Omental fat pad (tissue), 4 donors: ENCODE data around the gene CCDC106. TPM values are rescaled to one million over a fixed set of nuclear protein-coding genes. Genes with fewer than 3 reads are reported as not detected.

Source experiments
- ATAC-seq: fragments of 150-250 bp; one replicate; pipeline ENCODE4 v1.9.1; 2016; ENCODE audit warnings: mild to moderate bottlenecking, moderate library complexity; ENCODE audit not compliant: low FRiP score
- DNase-seq: peaks from one replicate; pipeline ENCODE4 v3.0.0-alpha.2; 2019; ENCODE audit warnings: low spot score
- total RNA-seq, 4 donors: library from RNA; depleted of rRNA; stranded (reverse); fragments of >200 nt; gene quantifications; one replicate each; pipeline ENCODE4 v1.1.0, GENCODE V29; 2016
- TF ChIP-seq, protein P1 (sequence below), 3 donors: fragments of 450-650 bp; IDR thresholded peaks; one replicate each; pipeline ENCODE4 v1.5.1; 2016 to 2017; ENCODE audit warnings: antibody characterized with exemption in 3 of 3, mild to moderate bottlenecking in 3 of 3, moderate library complexity in 2 of 3

The CCDC106 gene
- total RNA-seq, 4 donors from 2014 or later = 9.8 to 15.2 (median 11.0) TPM

DNA sequence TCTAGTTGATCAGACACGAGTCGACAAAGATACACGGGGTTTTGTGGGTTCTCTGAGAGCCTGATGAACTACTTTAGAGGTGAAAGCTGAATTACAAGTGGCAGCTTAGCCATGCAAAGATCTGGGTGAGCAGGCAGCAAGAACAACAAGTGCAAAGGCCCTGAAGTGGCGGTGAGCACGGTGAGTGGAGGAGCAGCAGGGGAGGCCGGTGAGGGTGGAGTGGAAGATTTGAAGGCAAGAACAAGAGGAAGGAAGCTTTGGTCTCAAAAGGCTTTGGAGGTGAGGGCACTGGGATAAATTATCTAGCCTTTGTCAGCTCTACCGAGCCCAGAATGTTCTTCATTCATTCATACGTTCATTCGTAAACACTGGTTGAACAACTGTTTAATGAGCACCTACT, 41.2 kb upstream of the CCDC106 start:
- ATAC-seq = no peak
- DNase-seq = no peak
- TF ChIP-seq, protein P1, sequence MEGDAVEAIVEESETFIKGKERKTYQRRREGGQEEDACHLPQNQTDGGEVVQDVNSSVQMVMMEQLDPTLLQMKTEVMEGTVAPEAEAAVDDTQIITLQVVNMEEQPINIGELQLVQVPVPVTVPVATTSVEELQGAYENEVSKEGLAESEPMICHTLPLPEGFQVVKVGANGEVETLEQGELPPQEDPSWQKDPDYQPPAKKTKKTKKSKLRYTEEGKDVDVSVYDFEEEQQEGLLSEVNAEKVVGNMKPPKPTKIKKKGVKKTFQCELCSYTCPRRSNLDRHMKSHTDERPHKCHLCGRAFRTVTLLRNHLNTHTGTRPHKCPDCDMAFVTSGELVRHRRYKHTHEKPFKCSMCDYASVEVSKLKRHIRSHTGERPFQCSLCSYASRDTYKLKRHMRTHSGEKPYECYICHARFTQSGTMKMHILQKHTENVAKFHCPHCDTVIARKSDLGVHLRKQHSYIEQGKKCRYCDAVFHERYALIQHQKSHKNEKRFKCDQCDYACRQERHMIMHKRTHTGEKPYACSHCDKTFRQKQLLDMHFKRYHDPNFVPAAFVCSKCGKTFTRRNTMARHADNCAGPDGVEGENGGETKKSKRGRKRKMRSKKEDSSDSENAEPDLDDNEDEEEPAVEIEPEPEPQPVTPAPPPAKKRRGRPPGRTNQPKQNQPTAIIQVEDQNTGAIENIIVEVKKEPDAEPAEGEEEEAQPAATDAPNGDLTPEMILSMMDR (IDR thresholded peaks at IDR 0.05) = no peak

DNA sequence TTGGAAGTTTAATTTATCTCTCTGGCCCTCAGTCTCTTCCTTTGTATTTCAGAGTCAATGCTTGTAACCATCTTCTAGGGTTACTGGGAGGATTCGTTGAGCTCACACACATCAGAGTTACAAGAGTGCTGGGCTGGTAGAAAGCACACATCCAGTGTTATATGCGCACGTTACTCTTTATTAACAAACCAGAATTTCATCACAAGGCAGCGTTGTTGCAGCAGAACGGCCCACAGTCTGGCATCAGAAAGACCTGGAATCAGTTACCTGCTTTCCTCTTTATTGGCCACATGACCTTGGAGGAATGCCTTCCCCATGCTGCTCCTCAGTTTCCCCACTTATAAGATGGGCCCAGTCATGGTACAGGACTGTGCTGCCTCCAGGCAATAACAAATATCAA, 38.7 kb upstream of the CCDC106 start:
- DNase-seq (no peak), ATAC-seq (no peak)
- TF ChIP-seq, protein P1 (IDR thresholded peaks at IDR 0.05) = no peak

DNA sequence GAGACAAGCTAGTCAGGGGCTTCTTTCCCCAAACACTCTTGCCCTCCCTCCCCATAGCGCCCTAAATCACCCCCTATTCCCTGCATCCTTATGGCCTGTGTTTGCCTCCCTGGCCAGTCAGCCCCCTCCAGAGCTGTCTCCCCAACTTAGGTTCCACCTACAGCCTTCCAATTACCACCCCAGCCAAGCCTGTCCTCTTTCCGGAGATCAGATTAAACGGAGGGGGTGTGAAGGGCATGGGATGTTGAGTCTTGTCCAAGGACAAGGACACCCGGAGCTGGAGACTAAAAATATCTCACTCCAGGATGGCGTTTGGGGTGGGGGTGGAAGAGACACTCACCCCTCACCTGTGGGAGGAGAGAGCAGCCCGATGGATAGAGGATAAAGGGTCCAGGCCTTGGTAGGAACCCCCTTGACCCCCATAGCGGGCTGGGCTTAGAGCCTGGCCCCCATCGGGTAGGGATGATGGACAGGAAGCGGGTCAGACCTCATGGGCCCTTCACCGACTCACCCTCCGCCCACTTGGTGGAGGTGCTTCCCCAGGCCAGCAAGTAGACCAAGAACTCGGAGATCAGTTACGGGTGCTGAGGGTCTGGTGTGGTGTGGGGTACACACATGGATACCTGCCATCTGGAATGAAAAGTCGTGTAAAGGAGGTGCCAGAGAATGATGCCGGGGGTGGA, 36.6 kb upstream of the CCDC106 start:
- ATAC-seq (no peak), DNase-seq (no peak)
- TF ChIP-seq, protein P1 (IDR thresholded peaks at IDR 0.05) = no peak

DNA sequence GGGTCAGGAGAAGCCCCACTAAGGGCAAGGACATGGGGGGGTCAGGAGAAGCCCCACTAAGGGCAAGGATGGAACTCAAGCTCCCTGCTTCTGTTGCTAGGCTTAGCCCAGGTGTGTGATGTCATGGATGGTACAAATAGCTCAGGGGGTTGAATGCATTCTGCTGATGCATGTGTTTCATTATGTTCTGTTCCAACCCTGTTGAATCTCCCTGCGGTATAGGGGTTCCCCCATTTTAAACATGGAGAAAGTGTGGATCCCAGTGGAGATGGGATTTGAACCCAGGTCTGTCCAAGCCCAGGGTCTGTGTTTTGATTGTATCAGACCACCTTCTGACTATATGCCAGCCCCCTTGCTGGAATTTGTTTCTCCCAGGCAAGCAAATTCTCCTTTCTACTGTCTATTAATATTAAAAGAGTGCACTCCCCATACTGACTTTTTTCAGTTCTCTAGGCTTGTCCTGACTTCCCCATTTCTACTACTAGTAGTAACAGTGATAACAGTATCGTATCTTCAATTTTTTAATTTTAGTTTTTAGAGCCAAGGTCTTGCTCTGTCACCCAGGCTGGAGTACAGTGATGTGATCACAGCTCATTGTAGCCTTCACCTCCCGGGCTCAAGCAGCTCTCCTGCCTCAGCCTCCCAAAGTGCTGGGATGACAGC, 35.9 kb upstream of the CCDC106 start:
- no peak for ATAC-seq
- no peak for DNase-seq
- TF ChIP-seq, protein P1 (IDR thresholded peaks at IDR 0.05) = no peak

DNA sequence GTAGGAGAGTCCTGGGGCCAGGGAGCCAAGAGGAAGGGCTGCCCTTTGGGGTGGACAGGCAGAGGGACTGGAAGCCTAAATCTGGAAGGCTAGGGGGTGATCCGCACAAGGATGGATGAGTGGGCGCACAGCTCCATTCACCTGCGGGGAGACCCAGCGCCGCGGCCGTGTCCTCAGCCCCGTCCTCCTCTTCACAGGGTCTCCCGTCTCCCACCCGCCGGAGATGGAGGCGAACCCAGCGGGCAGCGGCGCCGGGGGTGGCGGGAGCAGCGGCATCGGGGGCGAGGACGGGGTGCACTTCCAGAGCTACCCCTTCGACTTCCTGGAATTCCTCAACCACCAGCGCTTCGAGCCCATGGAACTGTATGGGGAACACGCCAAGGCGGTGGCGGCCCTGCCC, 34.6 kb upstream of the CCDC106 start:
- DNase-seq = no peak
- TF ChIP-seq, protein P1 (IDR thresholded peaks at IDR 0.05) = no peak
- ATAC-seq = no peak

GRCh38 chr19:55613930-55614710, 33.9 kb upstream of the CCDC106 start:
- ATAC-seq = no peak
- TF ChIP-seq, protein P1 (IDR thresholded peaks at IDR 0.05) = no peak
- DNase-seq = no peak
